Activated CD8-positive, alpha-beta memory T cell treated with anti-CD3 and anti-CD28 coated beads for 4 hours (primary cell): Measurements from ENCODE around the gene KIAA1217.

Experiments used
- DNase-seq, 2 donors: peaks; one replicate each; pipeline ENCODE4 v3.0.0-alpha.2; 2020; ENCODE audit warnings: low read depth in 2 of 2

KIAA1217 gene

GRCh38 chr10:24405635-24406034 lies 196.7 kb downstream of the KIAA1217 start:
- DNase-seq, result no peak

- no peak for DNase-seq
Observed at GRCh38 chr10:24406809-24407483, 198.0 kb downstream of the KIAA1217 start.

- no peak for DNase-seq
Observed at GRCh38 chr10:24407928-24408327, 199.0 kb downstream of the KIAA1217 start.

GRCh38 chr10:24408365-24408764 lies 199.4 kb downstream of the KIAA1217 start:
- no peak for DNase-seq

- DNase-seq, result no peak
Observed at GRCh38 chr10:24414597-24414996, 205.7 kb downstream of the KIAA1217 start.

GRCh38 chr10:24415455-24416125 lies 206.7 kb downstream of the KIAA1217 start:
- no peak for DNase-seq

GRCh38 chr10:24416248-24416647 lies 207.3 kb downstream of the KIAA1217 start:
- DNase-seq, result no peak

- no peak for DNase-seq
Observed at GRCh38 chr10:24417053-24417452, 208.1 kb downstream of the KIAA1217 start.

- no peak for DNase-seq
Observed at GRCh38 chr10:24418532-24418931, 209.6 kb downstream of the KIAA1217 start.

- no peak for DNase-seq
Observed at GRCh38 chr10:24419066-24419465, 210.1 kb downstream of the KIAA1217 start.

GRCh38 chr10:24425151-24425550 lies 216.2 kb downstream of the KIAA1217 start:
- no peak for DNase-seq

- DNase-seq, result no peak
Observed at GRCh38 chr10:24427678-24428409, 218.9 kb downstream of the KIAA1217 start.

- DNase-seq, result no peak
Observed at GRCh38 chr10:24428410-24428782, 219.5 kb downstream of the KIAA1217 start.

GRCh38 chr10:24430591-24430990 lies 221.7 kb downstream of the KIAA1217 start:
- no peak for DNase-seq

GRCh38 chr10:24432478-24433416 lies 223.8 kb downstream of the KIAA1217 start:
- no peak for DNase-seq

GRCh38 chr10:24433705-24434104 lies 224.8 kb downstream of the KIAA1217 start:
- DNase-seq, result no peak

- DNase-seq, result no peak
Observed at GRCh38 chr10:24434961-24435360, 226.0 kb downstream of the KIAA1217 start.

GRCh38 chr10:24435374-24435773 lies 226.4 kb downstream of the KIAA1217 start:
- no peak for DNase-seq

- DNase-seq, result no peak
Observed at GRCh38 chr10:24437302-24437701, 228.4 kb downstream of the KIAA1217 start.

- no peak for DNase-seq
Observed at GRCh38 chr10:24438800-24439199, 229.9 kb downstream of the KIAA1217 start.

GRCh38 chr10:24439935-24440334 lies 231.0 kb downstream of the KIAA1217 start:
- no peak for DNase-seq
